ENCODE measurements around the gene UPF1.

DNA sequence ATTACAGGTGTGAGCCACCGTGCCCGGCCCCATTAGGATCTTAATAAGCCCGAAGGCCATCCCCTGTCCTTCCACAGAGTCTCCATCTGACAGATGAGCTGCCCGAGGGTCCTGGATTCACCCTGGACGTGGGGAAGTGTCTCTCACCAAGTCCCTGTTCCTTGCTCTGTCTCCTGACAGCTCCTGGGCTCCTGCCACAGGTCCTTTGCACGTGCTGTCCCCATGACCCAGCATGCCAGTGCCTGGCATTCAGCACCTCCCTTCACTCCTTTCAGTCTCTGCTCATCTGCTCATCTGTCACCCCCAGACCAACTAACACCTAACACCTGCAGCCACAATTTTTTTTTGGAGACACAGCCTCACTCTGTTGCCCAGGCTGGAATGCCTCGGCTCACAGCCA lies 49.7 kb downstream of the UPF1 start:
- TF ChIP-seq, protein P1, sequence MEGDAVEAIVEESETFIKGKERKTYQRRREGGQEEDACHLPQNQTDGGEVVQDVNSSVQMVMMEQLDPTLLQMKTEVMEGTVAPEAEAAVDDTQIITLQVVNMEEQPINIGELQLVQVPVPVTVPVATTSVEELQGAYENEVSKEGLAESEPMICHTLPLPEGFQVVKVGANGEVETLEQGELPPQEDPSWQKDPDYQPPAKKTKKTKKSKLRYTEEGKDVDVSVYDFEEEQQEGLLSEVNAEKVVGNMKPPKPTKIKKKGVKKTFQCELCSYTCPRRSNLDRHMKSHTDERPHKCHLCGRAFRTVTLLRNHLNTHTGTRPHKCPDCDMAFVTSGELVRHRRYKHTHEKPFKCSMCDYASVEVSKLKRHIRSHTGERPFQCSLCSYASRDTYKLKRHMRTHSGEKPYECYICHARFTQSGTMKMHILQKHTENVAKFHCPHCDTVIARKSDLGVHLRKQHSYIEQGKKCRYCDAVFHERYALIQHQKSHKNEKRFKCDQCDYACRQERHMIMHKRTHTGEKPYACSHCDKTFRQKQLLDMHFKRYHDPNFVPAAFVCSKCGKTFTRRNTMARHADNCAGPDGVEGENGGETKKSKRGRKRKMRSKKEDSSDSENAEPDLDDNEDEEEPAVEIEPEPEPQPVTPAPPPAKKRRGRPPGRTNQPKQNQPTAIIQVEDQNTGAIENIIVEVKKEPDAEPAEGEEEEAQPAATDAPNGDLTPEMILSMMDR (IDR thresholded peaks at IDR 0.05): no peak
- no peak for TF ChIP-seq POLR2A (IDR thresholded peaks at IDR 0.05)
